ENCODE measurements around the gene SCYGR3. TPM values are rescaled to one million over a fixed set of nuclear protein-coding genes. Genes with fewer than 3 reads are reported as not detected.

Gene SCYGR3
- total and polyA plus RNA-seq, 2 experiments from 2014 or later: not detected

- no peaks in the 10 kb centered on the region for H3F3A ChIP-seq (replicated peaks; ENCODE audit: low read depth)
- no peak overlapping the region for H3K4me2 ChIP-seq
- Mint-ChIP-seq H3K36me3 (ENCODE audit: low read depth) (no peaks in the 10 kb centered on the region), H3K4me3 (no peak overlapping the region), H3K27me3 (ENCODE audit: insufficient read depth, low read depth, poor library complexity) (no peaks in the 10 kb centered on the region), H3K9me3 (no peaks in the 10 kb centered on the region), H3K27ac (no peak overlapping the region), H3K4me1 (no peaks in the 10 kb centered on the region)
- no peak overlapping the region for H2AFZ ChIP-seq
- H3K27me3 ChIP-seq (ENCODE audit: insufficient read depth): no peaks in the 10 kb centered on the region
- no peaks in the 10 kb centered on the region; the same call in 1 of the 2 replicates for H4K20me1 ChIP-seq (replicated peaks; ENCODE audit: insufficient read depth)
- no peak for TF ChIP-seq ZNF331 (CRISPR knock-in tag; IDR thresholded peaks at IDR 0.05; ENCODE audit: low read depth)
- TF ChIP-seq STAT1 (IDR thresholded peaks at IDR 0.05; ENCODE audit: unreplicated experiment): no peak
- no peak for TF ChIP-seq EZH2phosphoT487 (IDR thresholded peaks at IDR 0.05; ENCODE audit: unreplicated experiment)
- TF ChIP-seq EZH2 (IDR thresholded peaks at IDR 0.05; ENCODE audit: low read depth, unreplicated experiment): no peak
- TF ChIP-seq, protein P1, sequence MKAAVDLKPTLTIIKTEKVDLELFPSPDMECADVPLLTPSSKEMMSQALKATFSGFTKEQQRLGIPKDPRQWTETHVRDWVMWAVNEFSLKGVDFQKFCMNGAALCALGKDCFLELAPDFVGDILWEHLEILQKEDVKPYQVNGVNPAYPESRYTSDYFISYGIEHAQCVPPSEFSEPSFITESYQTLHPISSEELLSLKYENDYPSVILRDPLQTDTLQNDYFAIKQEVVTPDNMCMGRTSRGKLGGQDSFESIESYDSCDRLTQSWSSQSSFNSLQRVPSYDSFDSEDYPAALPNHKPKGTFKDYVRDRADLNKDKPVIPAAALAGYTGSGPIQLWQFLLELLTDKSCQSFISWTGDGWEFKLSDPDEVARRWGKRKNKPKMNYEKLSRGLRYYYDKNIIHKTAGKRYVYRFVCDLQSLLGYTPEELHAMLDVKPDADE (IDR thresholded peaks at IDR 0.05): no peak
- no peak for TF ChIP-seq CREB1 (CRISPR knock-in tag; IDR thresholded peaks at IDR 0.05; ENCODE audit: low read depth)
- no peak for TF ChIP-seq NANOG (IDR thresholded peaks at IDR 0.05; ENCODE audit: borderline replicate concordance)
- TF ChIP-seq REST (IDR thresholded peaks at IDR 0.05; ENCODE audit: unreplicated experiment): no peak
- no peak for TF ChIP-seq JUNB (IDR thresholded peaks at IDR 0.05; ENCODE audit: unreplicated experiment)
- TF ChIP-seq ZNF462 (CRISPR knock-in tag; IDR thresholded peaks at IDR 0.05): no peak
- TF ChIP-seq ZNF114 (CRISPR knock-in tag; IDR thresholded peaks at IDR 0.05): no peak
- TF ChIP-seq POLR2AphosphoS5 (IDR thresholded peaks at IDR 0.05; ENCODE audit: low read depth): no peak
- no peak for TF ChIP-seq CTCF (conservative IDR thresholded peaks at IDR 0.05; ENCODE audit: low read depth in 2 of 2)
- H3K79me2 ChIP-seq (replicated peaks; ENCODE audit: insufficient read depth): no peaks in the 10 kb centered on the region
- H3K36me3 ChIP-seq (ENCODE audit: insufficient read depth): no peaks in the 10 kb centered on the region
- no peak for DNase-seq (ENCODE audit: low spot score)
- H3K4me3 ChIP-seq: no peak overlapping the region
- H3K27ac ChIP-seq (ENCODE audit: low read depth): no peak overlapping the region
- no peaks in the 10 kb centered on the region for H3K4me1 ChIP-seq (ENCODE audit: insufficient read depth)
- ATAC-seq: no peak
- no peaks in the 10 kb centered on the region for H3K9me2 ChIP-seq (ENCODE audit: insufficient read depth)
These were observed 6.7 kb downstream of the SCYGR3 start for GRCh38 chr2:227607941-227608340.

Data from GM23338 (cell line).